NCI-H510A treated with DMSO at 0.1 percent for 48 hours (cell line): ENCODE data around the gene COX19.

Source experiments
- DNase-seq: peaks from one replicate; lab custom pipeline; 2025; lab: John Stamatoyannopoulos, UW

The COX19 gene, protein sequence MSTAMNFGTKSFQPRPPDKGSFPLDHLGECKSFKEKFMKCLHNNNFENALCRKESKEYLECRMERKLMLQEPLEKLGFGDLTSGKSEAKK

DNA sequence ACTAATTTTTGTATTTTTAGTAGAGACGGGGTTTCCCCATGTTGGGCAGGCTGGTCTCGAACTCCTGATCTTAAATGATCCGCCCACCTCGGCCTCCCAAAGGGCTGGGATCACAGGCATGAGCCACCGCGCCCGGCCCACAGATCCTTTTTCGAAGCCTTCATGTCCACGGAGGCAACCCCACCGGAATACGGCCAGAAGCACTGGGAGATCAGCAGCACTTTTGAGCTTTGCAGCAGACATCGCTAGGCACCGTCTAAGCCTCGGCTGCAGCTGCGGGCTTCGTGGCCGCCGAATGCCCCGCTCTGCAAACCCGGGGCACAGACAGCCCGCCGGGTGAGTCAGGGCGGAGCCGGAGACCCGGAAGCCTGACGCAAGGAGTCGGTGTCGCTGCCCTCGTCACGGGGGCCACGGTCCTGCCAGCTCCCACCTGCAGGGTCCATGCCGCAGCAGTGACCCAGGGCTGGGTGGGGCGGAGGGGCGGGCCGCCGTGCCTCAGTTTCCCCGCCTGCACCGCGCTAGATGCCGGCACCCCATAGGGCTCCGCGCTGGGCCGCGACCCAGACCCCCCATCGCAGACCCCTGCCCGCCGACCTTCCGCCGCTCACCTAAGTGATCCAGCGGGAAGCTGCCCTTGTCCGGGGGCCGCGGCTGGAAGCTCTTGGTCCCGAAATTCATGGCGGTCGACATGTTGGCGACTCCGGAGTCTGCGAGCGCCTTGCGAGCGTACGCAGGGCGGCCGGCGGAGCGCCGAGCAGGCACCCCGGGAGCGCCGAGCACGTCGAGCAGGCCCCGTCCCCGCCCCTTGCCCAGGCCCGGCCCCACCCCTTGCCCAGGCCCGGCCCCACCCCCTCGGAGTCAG lies at the start of gene COX19:
Gene COX19, minus strand, starts transcription at position 730 of the 862 bp plus-strand sequence. Its CDS starts 40 bp downstream, at position 690.
- DNase-seq, result peak; percentile 6

GRCh38 chr7:1024331-1024841 lies 49.0 kb upstream of the COX19 start:
- DNase-seq, result no peak

GRCh38 chr7:1022801-1023465 lies 47.6 kb upstream of the COX19 start:
- DNase-seq, result no peak

DNA sequence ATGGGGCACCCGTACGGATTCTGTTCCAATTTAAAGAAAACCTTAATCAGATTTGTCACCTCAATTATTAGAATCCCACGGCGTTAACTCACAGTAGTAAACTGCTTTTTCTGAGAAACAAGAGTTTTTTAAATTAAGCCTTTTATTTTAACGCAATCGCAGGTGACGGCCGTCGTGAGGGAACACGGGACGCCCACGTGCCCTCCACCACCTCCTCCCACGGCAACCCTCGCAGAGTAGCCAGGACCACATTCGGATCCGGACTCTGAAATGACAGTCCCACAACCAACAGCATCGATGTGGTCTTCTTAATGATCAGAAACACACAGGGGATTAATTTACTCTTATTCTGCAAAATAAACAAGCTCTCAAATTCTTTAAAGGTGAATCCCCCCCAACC lies 47.0 kb upstream of the COX19 start:
- no peak for DNase-seq

- no peak for DNase-seq
Measured at GRCh38 chr7:1021931-1022330, 46.6 kb upstream of the COX19 start.

DNA sequence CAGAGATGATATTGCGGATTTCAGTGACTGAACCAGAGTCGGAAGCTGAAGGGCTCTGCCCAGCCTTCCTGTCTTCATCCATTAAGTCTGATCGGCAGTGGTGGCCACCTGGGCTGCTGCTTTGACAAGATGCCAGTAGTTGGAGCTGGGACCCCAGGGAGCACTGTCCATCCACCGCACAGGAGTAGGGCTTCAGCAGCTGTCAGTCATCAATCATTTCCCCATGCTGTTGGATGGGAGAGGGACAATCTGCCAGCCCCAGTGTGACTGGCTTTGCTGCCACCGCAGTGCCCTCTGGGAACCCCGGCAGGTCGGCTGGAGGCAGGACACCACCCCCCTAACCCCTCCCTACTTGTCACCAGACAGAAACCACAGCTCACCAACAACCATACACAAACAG lies 46.0 kb upstream of the COX19 start:
- no peak for DNase-seq

DNA sequence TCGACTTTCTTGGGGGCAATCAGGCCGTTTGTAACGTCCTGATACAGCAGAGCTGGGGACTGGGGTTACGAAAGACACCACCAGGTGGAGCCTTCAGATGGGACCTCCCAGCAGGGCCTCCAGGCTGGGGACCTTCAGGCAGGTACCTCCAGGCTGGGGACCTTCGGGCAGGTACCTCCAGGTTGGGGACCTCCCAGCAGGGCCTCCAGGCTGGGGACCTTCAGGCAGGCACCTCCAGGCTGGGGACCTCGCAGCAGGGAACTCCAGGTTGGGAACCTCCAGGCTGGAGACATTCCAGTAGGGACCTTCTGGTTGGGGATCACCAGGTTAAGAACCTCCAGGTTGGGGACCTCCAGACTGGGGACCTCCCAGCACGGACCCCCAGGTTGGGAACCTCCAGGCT lies 45.5 kb upstream of the COX19 start:
- DNase-seq, result no peak

DNA sequence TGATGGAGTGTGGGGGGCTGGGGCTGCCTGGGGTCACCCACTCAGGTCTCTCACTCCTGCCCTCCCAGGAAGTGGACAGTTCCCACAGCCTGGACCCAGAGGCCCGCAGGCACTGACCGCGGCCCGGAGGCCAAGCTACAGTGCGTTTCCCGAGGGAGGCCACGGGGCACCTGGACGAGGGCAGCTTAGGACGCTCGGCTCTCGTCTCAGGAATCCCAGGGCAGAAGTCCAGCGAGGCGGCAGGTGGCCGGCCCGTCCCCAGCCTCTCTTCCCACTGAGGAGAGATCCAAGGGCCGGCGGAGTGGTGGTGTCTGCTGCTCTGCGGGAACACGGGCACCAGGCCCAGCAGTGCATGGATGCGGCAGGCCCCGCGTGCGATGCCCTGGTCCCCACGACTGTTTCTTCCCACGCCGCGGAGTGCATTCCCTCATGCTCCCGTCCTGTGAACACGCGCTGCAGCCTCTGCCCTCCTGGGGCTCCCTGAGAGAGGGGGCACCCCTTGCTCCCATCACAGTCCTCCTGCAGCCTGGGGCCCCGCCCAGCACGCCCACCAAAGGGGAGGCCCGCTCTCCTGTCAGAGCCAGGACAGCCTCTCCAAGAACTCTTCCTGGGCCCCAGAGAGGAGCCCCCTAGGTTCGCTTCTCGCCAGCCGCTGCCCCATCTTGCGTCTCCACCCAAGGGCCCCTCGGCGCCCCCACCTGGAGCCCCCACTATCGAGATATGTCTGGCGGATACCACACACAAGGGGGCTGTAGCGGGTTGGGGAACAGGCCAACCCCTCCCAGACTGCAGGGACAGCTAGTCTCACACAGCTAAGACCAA lies 44.7 kb upstream of the COX19 start:
- no peak for DNase-seq

DNA sequence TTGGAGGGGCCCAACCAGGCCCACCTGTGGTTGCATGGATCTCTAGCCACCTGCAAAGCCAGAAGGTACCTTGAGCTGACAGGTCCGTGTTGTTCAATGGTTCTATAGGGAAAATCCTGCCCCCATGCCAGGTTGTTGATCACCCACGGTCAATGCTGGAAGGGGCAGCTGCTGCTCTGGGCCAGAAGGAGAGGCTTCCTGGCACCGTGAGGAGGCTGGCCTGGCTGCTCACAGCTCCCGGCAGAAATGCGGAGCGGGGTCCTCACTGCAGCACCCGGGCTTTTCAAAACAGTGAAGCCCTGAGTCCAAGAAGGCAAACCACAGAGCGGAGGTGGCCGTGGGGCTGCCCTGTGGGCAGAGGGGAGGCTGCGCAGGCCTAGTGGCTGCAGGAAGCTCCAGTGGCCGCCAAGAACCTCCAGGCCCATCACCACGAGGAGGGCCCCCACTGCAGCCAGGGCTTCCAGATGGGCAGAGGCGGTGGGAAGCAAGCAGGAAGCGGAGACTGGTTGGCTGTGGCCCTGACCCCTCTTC lies 44.0 kb upstream of the COX19 start:
- DNase-seq, result no peak

- DNase-seq, result no peak
Measured at GRCh38 chr7:1018334-1018695, 43.0 kb upstream of the COX19 start.

GRCh38 chr7:1017586-1018333 lies 42.4 kb upstream of the COX19 start:
- no peak for DNase-seq

DNA sequence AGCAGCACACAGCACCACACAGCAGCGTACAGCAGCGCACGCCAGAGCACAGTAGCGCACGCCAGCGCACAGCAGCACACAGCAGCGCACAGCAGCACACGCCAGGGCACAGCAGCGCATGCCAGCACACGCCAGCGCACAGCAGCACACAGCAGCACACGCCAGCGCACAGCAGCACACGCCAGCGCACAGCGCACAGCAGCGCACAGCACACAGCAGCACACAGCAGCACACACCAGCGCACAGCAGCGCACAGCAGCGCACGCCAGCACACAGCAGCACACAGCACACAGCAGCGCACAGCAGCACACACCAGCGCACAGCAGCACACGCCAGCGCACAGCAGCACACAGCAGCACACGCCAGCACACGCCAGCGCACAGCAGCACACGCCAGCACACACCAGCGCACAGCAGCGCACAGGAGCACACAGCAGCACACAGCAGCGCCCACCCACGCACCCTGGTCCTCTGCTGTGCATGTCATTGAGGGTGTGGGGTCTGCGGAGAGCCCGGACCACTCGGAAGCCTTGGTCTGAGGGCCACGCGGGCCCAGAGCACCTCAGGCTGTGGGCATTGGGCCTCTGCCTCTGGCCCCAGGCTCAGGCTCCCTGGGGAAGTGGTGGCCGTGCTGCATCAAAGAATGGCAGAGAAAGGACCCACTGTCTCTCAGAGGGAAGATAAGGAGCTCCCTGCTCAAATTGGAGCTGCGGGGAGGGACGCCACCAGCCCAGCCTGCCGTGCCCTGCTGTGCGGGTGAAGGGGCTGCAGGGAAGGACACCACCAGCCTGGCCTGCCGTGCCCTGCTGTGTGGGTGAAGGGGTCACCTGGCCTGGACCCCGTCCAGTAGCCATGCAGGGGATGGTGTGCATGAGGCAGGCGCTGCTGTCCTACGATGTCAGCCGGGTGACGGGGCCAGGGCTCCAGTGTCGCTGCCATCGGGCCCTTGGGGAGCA lies 41.5 kb upstream of the COX19 start:
- DNase-seq, result no peak

DNA sequence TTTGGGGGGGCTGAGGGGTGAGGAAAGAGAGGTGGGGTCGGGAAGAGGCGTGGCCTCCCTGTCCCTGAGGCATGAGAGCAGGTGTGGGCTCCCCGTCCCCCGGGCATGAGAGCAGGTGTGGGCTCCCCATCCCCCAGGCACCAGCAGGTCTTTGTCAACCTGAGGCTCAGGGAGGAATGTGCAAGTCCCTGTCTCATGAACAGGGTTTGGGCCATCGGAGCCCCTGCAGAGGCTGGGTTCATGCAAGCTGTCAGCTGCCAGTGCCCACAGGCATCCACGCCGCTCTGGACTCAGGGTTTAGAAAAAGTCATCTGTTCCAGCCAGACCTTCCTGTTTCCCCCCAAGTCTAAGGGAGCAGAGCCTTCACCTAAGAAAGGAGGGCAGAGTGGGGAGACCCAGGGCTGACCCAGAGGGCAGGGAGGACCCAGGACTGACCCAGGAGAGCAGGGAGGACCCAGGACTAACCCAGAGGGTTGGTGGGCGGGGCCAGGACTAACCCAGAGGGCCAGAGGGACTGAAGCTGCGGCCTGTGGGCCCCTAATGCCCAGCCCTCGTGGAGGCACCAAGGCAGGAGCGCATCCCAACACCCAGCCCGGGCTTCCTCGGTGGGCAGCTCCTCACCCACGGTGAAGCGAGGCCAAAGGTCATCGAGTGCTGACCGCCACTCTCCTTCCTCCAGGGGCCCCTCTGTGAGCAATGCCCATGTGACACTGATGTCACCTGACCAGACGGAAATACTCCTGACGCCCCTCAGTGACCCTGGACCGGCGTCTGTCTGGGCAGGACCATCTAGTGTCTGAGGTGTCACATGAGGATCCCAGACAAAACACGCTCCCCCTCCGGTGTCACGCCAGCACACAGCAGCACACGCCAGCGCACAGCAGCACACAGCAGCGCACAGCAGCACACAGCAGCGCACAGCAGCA lies 40.1 kb upstream of the COX19 start:
- no peak for DNase-seq

DNA sequence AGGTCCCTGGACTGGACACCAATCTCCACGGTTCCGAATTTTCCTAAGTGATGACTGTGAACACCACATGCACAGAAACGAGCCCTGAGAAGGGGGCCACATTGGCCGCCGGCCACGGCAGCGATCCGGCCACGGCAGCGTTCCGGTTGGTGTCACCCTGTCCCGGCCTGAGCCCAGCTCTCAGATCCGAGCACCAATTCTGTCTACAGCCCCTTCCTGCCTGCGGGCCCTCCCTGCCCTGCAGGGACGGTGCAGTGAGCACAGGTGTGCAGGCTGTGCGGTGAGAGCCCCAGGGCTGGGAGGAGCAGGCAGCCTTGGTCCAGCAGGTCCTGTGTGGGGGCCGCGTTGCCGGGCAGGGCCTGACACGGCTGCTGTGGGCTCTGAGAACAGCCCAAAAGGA lies 39.3 kb upstream of the COX19 start:
- DNase-seq, result no peak

GRCh38 chr7:1013581-1013980 lies 38.2 kb upstream of the COX19 start:
- DNase-seq, result no peak

GRCh38 chr7:1012716-1013095 lies 37.4 kb upstream of the COX19 start:
- DNase-seq, result no peak

DNA sequence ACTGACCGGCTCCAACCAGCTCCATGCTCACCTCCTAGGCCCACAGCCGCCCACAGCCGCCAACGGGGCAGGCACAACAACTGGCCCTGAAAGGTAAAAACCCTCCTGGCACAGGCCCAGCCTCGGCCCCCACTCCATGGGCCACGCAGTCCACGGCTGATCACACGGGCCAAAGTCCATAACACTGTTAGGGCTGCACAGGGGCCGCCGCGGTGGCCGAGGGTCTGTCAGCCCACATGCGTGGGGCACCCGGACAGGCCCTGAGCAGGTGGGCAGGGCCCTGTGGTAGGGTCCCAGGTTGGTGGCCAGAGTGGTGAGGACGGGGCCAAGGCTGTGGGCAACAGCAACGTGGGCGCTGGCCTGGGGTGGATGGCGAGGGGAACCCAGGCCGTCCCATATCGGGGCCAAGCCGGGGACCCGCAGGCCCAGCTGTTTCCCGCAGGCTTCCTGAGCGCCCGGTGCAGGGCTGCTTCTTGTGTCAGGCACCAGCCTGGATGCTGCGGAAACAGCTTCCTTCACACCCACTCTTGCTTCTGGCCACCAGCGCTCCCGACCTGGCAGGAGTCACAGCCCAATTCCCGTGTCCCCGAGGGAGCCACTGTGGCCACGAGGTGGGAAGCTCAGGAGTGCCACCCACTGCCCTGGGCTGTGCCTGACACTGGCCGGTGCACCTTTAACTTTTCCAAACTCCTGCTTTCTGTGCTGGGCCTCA lies 36.8 kb upstream of the COX19 start:
- no peak for DNase-seq

- DNase-seq, result no peak
Measured at GRCh38 chr7:1011297-1012003, 36.1 kb upstream of the COX19 start.
